MCF 10A (cell line): ENCODE data around the gene JSRP1. TPM values are rescaled to one million over a fixed set of nuclear protein-coding genes. Genes with fewer than 3 reads are reported as not detected.

Source experiments
- BruUV-seq: library from RNA; stranded (reverse); fragments of 400-500 nt; replicated peaks from 2 replicates; lab custom pipeline; 2021; lab: Mats Ljungman, UMichigan
- CTCF ChIA-PET: fragments of 300-600 bp; sonication (Branson Sonifier 250); formaldehyde crosslinking; extraction: SDS; loops from one replicate; lab custom pipeline; 2021; ENCODE audit warnings: antibody characterized with exemption, inconsistent platforms; lab: Yijun Ruan, JAX
- POLR2A ChIA-PET: fragments of 300-600, 350-650 bp; sonication (Branson Sonifier 250); formaldehyde crosslinking; extraction: SDS; loops from one replicate; lab custom pipeline; 2020; ENCODE audit warnings: antibody characterized with exemption, inconsistent platforms; lab: Yijun Ruan, JAX
- DNase-seq: peaks from one replicate; pipeline ENCODE4 v3.0.0-alpha.2; 2018; ENCODE audit not compliant: unreplicated experiment
- H3K27ac Mint-ChIP-seq: one replicate; pipeline ENCODE4 v1.8.0; 2022; ENCODE audit warnings: mild to moderate bottlenecking, low read depth, mixed read lengths; ENCODE audit not compliant: unreplicated experiment
- H3K27me3 Mint-ChIP-seq: one replicate; pipeline ENCODE4 v1.8.0; 2022; ENCODE audit warnings: mixed read lengths; ENCODE audit not compliant: insufficient read depth, unreplicated experiment
- H3K36me3 Mint-ChIP-seq: one replicate; pipeline ENCODE4 v1.8.0; 2022; ENCODE audit warnings: mild to moderate bottlenecking, moderate library complexity, mixed read lengths; ENCODE audit not compliant: insufficient read depth, unreplicated experiment
- H3K4me1 Mint-ChIP-seq: one replicate; pipeline ENCODE4 v1.8.0; 2022; ENCODE audit warnings: mixed read lengths; ENCODE audit not compliant: insufficient read depth, unreplicated experiment
- H3K4me3 Mint-ChIP-seq: one replicate; pipeline ENCODE4 v1.8.0; 2022; ENCODE audit warnings: mild to moderate bottlenecking, moderate library complexity, mixed read lengths; ENCODE audit not compliant: unreplicated experiment
- H3K9me3 Mint-ChIP-seq: one replicate; pipeline ENCODE4 v1.8.0; 2022; ENCODE audit warnings: mixed read lengths; ENCODE audit not compliant: unreplicated experiment
- intact Hi-C: fragments of 100-400 bp; cut with micrococcal nuclease; formaldehyde crosslinking; loops from 2 replicates; pipeline ENCODE4 v1.14.1; 2022
- microRNA-seq: library from miRNA; unstranded; fragments of <30 nt; microRNA quantifications from one replicate; pipeline ENCODE4 v1.2.0, GENCODE V29; 2022
- total RNA-seq: library from RNA; stranded (reverse); gene quantifications from 2 replicates; pipeline ENCODE4 v1.2.3, GENCODE V29; 2022
- TF ChIP-seq, protein P1 (sequence below): fragments of 200-600 bp; IDR thresholded peaks from one replicate; pipeline ENCODE4 v1.8.0; 2022; ENCODE audit warnings: antibody characterized with exemption, mild to moderate bottlenecking; ENCODE audit not compliant: unreplicated experiment

The JSRP1 gene
- total RNA-seq, 1 experiment from 2014 or later = 0.37 TPM

- TF ChIP-seq, protein P1, sequence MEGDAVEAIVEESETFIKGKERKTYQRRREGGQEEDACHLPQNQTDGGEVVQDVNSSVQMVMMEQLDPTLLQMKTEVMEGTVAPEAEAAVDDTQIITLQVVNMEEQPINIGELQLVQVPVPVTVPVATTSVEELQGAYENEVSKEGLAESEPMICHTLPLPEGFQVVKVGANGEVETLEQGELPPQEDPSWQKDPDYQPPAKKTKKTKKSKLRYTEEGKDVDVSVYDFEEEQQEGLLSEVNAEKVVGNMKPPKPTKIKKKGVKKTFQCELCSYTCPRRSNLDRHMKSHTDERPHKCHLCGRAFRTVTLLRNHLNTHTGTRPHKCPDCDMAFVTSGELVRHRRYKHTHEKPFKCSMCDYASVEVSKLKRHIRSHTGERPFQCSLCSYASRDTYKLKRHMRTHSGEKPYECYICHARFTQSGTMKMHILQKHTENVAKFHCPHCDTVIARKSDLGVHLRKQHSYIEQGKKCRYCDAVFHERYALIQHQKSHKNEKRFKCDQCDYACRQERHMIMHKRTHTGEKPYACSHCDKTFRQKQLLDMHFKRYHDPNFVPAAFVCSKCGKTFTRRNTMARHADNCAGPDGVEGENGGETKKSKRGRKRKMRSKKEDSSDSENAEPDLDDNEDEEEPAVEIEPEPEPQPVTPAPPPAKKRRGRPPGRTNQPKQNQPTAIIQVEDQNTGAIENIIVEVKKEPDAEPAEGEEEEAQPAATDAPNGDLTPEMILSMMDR = no peak
- intact Hi-C loops = no loop called here
- ChIA-PET CTCF (no interaction called here), POLR2A (no interaction called here)
- H3K27ac Mint-ChIP-seq = no peak overlapping the region
- H3K4me1 Mint-ChIP-seq = no peaks in the 10 kb centered on the region
- BruUV-seq = no TSS peak
- no peaks in the 10 kb centered on the region for H3K27me3 Mint-ChIP-seq
- no peaks in the 10 kb centered on the region for H3K9me3 Mint-ChIP-seq
- no peak for DNase-seq
- H3K36me3 Mint-ChIP-seq = peaks cover 45% of the 10 kb centered on the region
- no peak overlapping the region for H3K4me3 Mint-ChIP-seq
Measured at GRCh38 chr19:2202366-2202765, 53.9 kb downstream of the JSRP1 start.

Small RNA genes lying within 50 kb of the gene (microRNA-seq; reads per million reads assigned to microRNA genes)
- 3.2 reads per million, percentile 23 among the genes with 10 or more reads in this experiment for gene MIR1227
- gene MIR4321 = not detected

Other genes with a start within 250 kb of the JSRP1 start
- 53.1 and 53.4 TPM in 2 replicates for gene BTBD2, start 240.7 kb downstream of the JSRP1 start, total RNA-seq
- 146 and 224 TPM in 2 replicates for gene MKNK2, start 205.2 kb downstream of the JSRP1 start, total RNA-seq
- 40.9 and 47.2 TPM in 2 replicates for gene MOB3A, start 160.1 kb downstream of the JSRP1 start, total RNA-seq
- gene IZUMO4, start 159.5 kb downstream of the JSRP1 start, total RNA-seq = 3.1 and 5.3 TPM in 2 replicates
- gene AP3D1, start 104.9 kb downstream of the JSRP1 start, total RNA-seq = 172 and 181 TPM in 2 replicates
- gene DOT1L, start 92.5 kb downstream of the JSRP1 start, total RNA-seq = 27.0 and 28.4 TPM in 2 replicates
- 44.3 and 54.1 TPM in 2 replicates for gene PLEKHJ1, start 20.1 kb downstream of the JSRP1 start, total RNA-seq
- 101 and 119 TPM in 2 replicates for gene SF3A2, start 19.6 kb downstream of the JSRP1 start, total RNA-seq
- gene AMH, start 7.1 kb downstream of the JSRP1 start, total RNA-seq = 11.9 and 21.2 TPM in 2 replicates
- gene PEAK3, start 25.8 kb upstream of the JSRP1 start, total RNA-seq = not detected in 2 replicates
- not detected in 2 replicates for gene LINGO3, start 51.7 kb upstream of the JSRP1 start, total RNA-seq
- 135 and 152 TPM in 2 replicates for gene LSM7, start 72.2 kb upstream of the JSRP1 start, total RNA-seq
- gene SPPL2B, start 72.3 kb upstream of the JSRP1 start, total RNA-seq = 70.1 and 70.9 TPM in 2 replicates
- gene TMPRSS9, start 103.8 kb upstream of the JSRP1 start, total RNA-seq = not detected in 2 replicates
- gene TIMM13, start 171.2 kb upstream of the JSRP1 start, total RNA-seq = 123 and 188 TPM in 2 replicates
- gene LMNB2, start 200.5 kb upstream of the JSRP1 start, total RNA-seq = 85.2 and 85.6 TPM in 2 replicates
- gene GADD45B, start 219.7 kb upstream of the JSRP1 start, total RNA-seq = 28.0 and 53.8 TPM in 2 replicates